KMS-11 (cell line): ENCODE data around the gene BCO1.

Source experiments
- H2AFZ ChIP-seq: fragments of 200-600 bp; sonication (generic); 2 replicates; pipeline ENCODE4 v1.6.1; 2016; ENCODE audit warnings: antibody characterized with exemption, mixed run types, low read depth
- H3K27ac ChIP-seq: fragments of 200-600 bp; sonication (generic); 2 replicates; pipeline ENCODE4 v1.6.1; 2016; ENCODE audit warnings: mild to moderate bottlenecking, mixed run types
- H3K27me3 ChIP-seq: fragments of 200-600 bp; sonication (generic); 2 replicates; pipeline ENCODE4 v1.6.1; 2017; ENCODE audit warnings: mild to moderate bottlenecking, low read depth, mixed run types, moderate library complexity; ENCODE audit not compliant: insufficient read depth
- H3K36me3 ChIP-seq: fragments of 200-600 bp; sonication (generic); 2 replicates; pipeline ENCODE4 v1.6.1; 2017; ENCODE audit warnings: mild to moderate bottlenecking, mixed run types; ENCODE audit not compliant: insufficient read depth
- H3K4me1 ChIP-seq: fragments of 200-600 bp; sonication (generic); 2 replicates; pipeline ENCODE4 v1.6.1; 2016; ENCODE audit warnings: mild to moderate bottlenecking, low read depth, mixed run types; ENCODE audit not compliant: poor library complexity, severe bottlenecking
- H3K4me2 ChIP-seq: fragments of 200-600 bp; sonication (generic); 2 replicates; pipeline ENCODE4 v1.7.0; 2016; ENCODE audit warnings: mild to moderate bottlenecking, mixed run types
- H3K4me3 ChIP-seq: fragments of 200-600 bp; sonication (generic); IDR thresholded peaks from 2 replicates; pipeline ENCODE4 v1.6.1; 2017; ENCODE audit warnings: low read depth, low read length, mixed read lengths; ENCODE audit not compliant: insufficient read depth
- H3K79me2 ChIP-seq: fragments of 200-600 bp; sonication (generic); 2 replicates; pipeline ENCODE4 v1.6.1; 2016; ENCODE audit warnings: low read depth, mixed run types; ENCODE audit not compliant: insufficient read depth
- H3K9ac ChIP-seq: fragments of 200-600 bp; sonication (generic); 2 replicates; pipeline ENCODE4 v1.6.1; 2016; ENCODE audit warnings: mild to moderate bottlenecking, mixed run types
- H4K20me1 ChIP-seq: fragments of 200-600 bp; sonication (generic); 2 replicates; pipeline ENCODE4 v1.6.1; 2016; ENCODE audit warnings: mild to moderate bottlenecking, mixed run types; ENCODE audit not compliant: insufficient read depth
- CTCF ChIP-seq: fragments of 200-600 bp; sonication (generic); conservative IDR thresholded peaks from 2 replicates; pipeline ENCODE4 v1.6.1; 2017; ENCODE audit warnings: low read depth, mild to moderate bottlenecking, antibody characterized with exemption, low read length, moderate library complexity, mixed read lengths

BCO1 gene

GRCh38 chr16:81283044-81283443 lies 44.6 kb downstream of the BCO1 start:
- Histone ChIP-seq H3K27me3 (no peaks in the 10 kb centered on the region), H3K4me1 (no peaks in the 10 kb centered on the region), H4K20me1 (no peaks in the 10 kb centered on the region), H3K9ac (no peak overlapping the region), H3K27ac (no peak overlapping the region), H2AFZ (no peak overlapping the region), H3K36me3 (no peaks in the 10 kb centered on the region), H3K4me3 (no peak overlapping the region), H3K4me2 (no peak overlapping the region), H3K79me2 (no peaks in the 10 kb centered on the region)
- TF ChIP-seq CTCF, result no peak

- TF ChIP-seq CTCF, result no peak
- Histone ChIP-seq H3K4me1 (no peaks in the 10 kb centered on the region), H2AFZ (no peak overlapping the region), H3K79me2 (no peaks in the 10 kb centered on the region), H3K27ac (no peak overlapping the region), H3K4me2 (no peak overlapping the region), H3K9ac (no peak overlapping the region), H3K27me3 (no peaks in the 10 kb centered on the region), H4K20me1 (no peaks in the 10 kb centered on the region), H3K4me3 (no peak overlapping the region), H3K36me3 (no peaks in the 10 kb centered on the region)
These were observed 46.6 kb downstream of the BCO1 start for GRCh38 chr16:81284995-81285600.

GRCh38 chr16:81286190-81286589 lies 47.7 kb downstream of the BCO1 start:
- H4K20me1 ChIP-seq, result no peaks in the 10 kb centered on the region
- no peak overlapping the region for H3K4me3 ChIP-seq
- H3K4me2 ChIP-seq, result no peak overlapping the region
- H3K27ac ChIP-seq, result no peak overlapping the region
- no peaks in the 10 kb centered on the region for H3K79me2 ChIP-seq
- no peaks in the 10 kb centered on the region for H3K4me1 ChIP-seq
- H3K9ac ChIP-seq, result no peak overlapping the region
- no peaks in the 10 kb centered on the region for H3K27me3 ChIP-seq
- H3K36me3 ChIP-seq, result no peaks in the 10 kb centered on the region
- no peak for TF ChIP-seq CTCF
- H2AFZ ChIP-seq, result no peak overlapping the region

GRCh38 chr16:81291117-81291516 lies 52.6 kb downstream of the BCO1 start:
- TF ChIP-seq CTCF, result no peak
- no peaks in the 10 kb centered on the region for H3K4me1 ChIP-seq
- no peak overlapping the region for H3K27ac ChIP-seq
- H2AFZ ChIP-seq, result no peak overlapping the region
- no peaks in the 10 kb centered on the region for H4K20me1 ChIP-seq
- H3K4me3 ChIP-seq, result no peak overlapping the region
- no peaks in the 10 kb centered on the region for H3K36me3 ChIP-seq
- no peak overlapping the region for H3K4me2 ChIP-seq
- no peaks in the 10 kb centered on the region for H3K27me3 ChIP-seq
- no peaks in the 10 kb centered on the region for H3K79me2 ChIP-seq
- H3K9ac ChIP-seq, result no peak overlapping the region
